Measurements from ENCODE around the gene BCAN. TPM values are rescaled to one million over a fixed set of nuclear protein-coding genes. Genes with fewer than 3 reads are reported as not detected.

BCAN gene
- total and polyA plus RNA-seq, 2 experiments from 2014 or later, result 2.3 to 5.5 TPM

- Mint-ChIP-seq H3K27ac (no peak overlapping the region), H3K4me3 (no peak overlapping the region), H3K9me3 (no peaks in the 10 kb centered on the region), H3K27me3 (ENCODE audit: insufficient read depth, low read depth, poor library complexity) (peaks cover 57% of the 10 kb centered on the region), H3K4me1 (peaks cover 36% of the 10 kb centered on the region), H3K36me3 (ENCODE audit: low read depth) (no peaks in the 10 kb centered on the region)
- Histone ChIP-seq H3K27me3 (ENCODE audit: insufficient read depth) (peaks cover 77% of the 10 kb centered on the region), H3K4me1 (ENCODE audit: insufficient read depth) (peaks cover 13% of the 10 kb centered on the region), H2AFZ (no peak overlapping the region), H4K20me1 (replicated peaks; ENCODE audit: insufficient read depth) (no peaks in the 10 kb centered on the region; the same call in 1 of the 2 replicates), H3K9me2 (ENCODE audit: insufficient read depth) (no peaks in the 10 kb centered on the region), H3F3A (replicated peaks; ENCODE audit: low read depth) (0 out of 2 replicates have a peak, but pooled peaks cover 12% of the 10 kb centered on the region), H3K36me3 (ENCODE audit: insufficient read depth) (no peaks in the 10 kb centered on the region), H3K4me3 (no peak overlapping the region), H3K27ac (ENCODE audit: low read depth) (no peak overlapping the region), H3K4me2 (no peak overlapping the region), H3K79me2 (replicated peaks; ENCODE audit: insufficient read depth) (no peaks in the 10 kb centered on the region)
- no peak for TF ChIP-seq JUNB (IDR thresholded peaks at IDR 0.05; ENCODE audit: unreplicated experiment)
- TF ChIP-seq, protein P1, sequence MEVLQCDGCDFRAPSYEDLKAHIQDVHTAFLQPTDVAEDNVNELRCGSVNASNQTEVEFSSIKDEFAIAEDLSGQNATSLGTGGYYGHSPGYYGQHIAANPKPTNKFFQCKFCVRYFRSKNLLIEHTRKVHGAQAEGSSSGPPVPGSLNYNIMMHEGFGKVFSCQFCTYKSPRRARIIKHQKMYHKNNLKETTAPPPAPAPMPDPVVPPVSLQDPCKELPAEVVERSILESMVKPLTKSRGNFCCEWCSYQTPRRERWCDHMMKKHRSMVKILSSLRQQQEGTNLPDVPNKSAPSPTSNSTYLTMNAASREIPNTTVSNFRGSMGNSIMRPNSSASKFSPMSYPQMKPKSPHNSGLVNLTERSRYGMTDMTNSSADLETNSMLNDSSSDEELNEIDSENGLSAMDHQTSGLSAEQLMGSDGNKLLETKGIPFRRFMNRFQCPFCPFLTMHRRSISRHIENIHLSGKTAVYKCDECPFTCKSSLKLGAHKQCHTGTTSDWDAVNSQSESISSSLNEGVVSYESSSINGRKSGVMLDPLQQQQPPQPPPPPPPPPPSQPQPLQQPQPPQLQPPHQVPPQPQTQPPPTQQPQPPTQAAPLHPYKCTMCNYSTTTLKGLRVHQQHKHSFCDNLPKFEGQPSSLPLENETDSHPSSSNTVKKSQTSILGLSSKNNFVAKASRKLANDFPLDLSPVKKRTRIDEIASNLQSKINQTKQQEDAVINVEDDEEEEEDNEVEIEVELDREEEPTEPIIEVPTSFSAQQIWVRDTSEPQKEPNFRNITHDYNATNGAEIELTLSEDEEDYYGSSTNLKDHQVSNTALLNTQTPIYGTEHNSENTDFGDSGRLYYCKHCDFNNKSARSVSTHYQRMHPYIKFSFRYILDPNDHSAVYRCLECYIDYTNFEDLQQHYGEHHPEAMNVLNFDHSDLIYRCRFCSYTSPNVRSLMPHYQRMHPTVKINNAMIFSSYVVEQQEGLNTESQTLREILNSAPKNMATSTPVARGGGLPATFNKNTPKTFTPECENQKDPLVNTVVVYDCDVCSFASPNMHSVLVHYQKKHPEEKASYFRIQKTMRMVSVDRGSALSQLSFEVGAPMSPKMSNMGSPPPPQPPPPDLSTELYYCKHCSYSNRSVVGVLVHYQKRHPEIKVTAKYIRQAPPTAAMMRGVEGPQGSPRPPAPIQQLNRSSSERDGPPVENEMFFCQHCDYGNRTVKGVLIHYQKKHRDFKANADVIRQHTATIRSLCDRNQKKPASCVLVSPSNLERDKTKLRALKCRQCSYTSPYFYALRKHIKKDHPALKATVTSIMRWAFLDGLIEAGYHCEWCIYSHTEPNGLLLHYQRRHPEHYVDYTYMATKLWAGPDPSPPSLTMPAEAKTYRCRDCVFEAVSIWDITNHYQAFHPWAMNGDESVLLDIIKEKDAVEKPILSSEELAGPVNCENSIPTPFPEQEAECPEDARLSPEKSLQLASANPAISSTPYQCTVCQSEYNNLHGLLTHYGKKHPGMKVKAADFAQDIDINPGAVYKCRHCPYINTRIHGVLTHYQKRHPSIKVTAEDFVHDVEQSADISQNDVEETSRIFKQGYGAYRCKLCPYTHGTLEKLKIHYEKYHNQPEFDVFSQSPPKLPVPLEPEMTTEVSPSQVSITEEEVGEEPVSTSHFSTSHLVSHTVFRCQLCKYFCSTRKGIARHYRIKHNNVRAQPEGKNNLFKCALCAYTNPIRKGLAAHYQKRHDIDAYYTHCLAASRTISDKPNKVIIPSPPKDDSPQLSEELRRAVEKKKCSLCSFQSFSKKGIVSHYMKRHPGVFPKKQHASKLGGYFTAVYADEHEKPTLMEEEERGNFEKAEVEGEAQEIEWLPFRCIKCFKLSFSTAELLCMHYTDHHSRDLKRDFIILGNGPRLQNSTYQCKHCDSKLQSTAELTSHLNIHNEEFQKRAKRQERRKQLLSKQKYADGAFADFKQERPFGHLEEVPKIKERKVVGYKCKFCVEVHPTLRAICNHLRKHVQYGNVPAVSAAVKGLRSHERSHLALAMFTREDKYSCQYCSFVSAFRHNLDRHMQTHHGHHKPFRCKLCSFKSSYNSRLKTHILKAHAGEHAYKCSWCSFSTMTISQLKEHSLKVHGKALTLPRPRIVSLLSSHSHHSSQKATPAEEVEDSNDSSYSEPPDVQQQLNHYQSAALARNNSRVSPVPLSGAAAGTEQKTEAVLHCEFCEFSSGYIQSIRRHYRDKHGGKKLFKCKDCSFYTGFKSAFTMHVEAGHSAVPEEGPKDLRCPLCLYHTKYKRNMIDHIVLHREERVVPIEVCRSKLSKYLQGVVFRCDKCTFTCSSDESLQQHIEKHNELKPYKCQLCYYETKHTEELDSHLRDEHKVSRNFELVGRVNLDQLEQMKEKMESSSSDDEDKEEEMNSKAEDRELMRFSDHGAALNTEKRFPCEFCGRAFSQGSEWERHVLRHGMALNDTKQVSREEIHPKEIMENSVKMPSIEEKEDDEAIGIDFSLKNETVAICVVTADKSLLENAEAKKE (CRISPR knock-in tag; IDR thresholded peaks at IDR 0.05), result no peak
- TF ChIP-seq ZNF114 (CRISPR knock-in tag; IDR thresholded peaks at IDR 0.05), result no peak
- TF ChIP-seq NANOG (IDR thresholded peaks at IDR 0.05; ENCODE audit: borderline replicate concordance), result no peak
- TF ChIP-seq CREB1 (CRISPR knock-in tag; IDR thresholded peaks at IDR 0.05; ENCODE audit: low read depth), result no peak
- TF ChIP-seq EZH2 (IDR thresholded peaks at IDR 0.05; ENCODE audit: low read depth, unreplicated experiment), result no peak
- no peak for TF ChIP-seq STAT1 (IDR thresholded peaks at IDR 0.05; ENCODE audit: unreplicated experiment)
- no peak for TF ChIP-seq EZH2phosphoT487 (IDR thresholded peaks at IDR 0.05; ENCODE audit: unreplicated experiment)
- no peak for TF ChIP-seq ZNF331 (CRISPR knock-in tag; IDR thresholded peaks at IDR 0.05; ENCODE audit: low read depth)
- TF ChIP-seq, protein P2, sequence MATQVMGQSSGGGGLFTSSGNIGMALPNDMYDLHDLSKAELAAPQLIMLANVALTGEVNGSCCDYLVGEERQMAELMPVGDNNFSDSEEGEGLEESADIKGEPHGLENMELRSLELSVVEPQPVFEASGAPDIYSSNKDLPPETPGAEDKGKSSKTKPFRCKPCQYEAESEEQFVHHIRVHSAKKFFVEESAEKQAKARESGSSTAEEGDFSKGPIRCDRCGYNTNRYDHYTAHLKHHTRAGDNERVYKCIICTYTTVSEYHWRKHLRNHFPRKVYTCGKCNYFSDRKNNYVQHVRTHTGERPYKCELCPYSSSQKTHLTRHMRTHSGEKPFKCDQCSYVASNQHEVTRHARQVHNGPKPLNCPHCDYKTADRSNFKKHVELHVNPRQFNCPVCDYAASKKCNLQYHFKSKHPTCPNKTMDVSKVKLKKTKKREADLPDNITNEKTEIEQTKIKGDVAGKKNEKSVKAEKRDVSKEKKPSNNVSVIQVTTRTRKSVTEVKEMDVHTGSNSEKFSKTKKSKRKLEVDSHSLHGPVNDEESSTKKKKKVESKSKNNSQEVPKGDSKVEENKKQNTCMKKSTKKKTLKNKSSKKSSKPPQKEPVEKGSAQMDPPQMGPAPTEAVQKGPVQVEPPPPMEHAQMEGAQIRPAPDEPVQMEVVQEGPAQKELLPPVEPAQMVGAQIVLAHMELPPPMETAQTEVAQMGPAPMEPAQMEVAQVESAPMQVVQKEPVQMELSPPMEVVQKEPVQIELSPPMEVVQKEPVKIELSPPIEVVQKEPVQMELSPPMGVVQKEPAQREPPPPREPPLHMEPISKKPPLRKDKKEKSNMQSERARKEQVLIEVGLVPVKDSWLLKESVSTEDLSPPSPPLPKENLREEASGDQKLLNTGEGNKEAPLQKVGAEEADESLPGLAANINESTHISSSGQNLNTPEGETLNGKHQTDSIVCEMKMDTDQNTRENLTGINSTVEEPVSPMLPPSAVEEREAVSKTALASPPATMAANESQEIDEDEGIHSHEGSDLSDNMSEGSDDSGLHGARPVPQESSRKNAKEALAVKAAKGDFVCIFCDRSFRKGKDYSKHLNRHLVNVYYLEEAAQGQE (IDR thresholded peaks at IDR 0.05; ENCODE audit: unreplicated experiment), result no peak
- no peak for TF ChIP-seq POLR2AphosphoS5 (IDR thresholded peaks at IDR 0.05; ENCODE audit: low read depth)
- TF ChIP-seq, protein P3, sequence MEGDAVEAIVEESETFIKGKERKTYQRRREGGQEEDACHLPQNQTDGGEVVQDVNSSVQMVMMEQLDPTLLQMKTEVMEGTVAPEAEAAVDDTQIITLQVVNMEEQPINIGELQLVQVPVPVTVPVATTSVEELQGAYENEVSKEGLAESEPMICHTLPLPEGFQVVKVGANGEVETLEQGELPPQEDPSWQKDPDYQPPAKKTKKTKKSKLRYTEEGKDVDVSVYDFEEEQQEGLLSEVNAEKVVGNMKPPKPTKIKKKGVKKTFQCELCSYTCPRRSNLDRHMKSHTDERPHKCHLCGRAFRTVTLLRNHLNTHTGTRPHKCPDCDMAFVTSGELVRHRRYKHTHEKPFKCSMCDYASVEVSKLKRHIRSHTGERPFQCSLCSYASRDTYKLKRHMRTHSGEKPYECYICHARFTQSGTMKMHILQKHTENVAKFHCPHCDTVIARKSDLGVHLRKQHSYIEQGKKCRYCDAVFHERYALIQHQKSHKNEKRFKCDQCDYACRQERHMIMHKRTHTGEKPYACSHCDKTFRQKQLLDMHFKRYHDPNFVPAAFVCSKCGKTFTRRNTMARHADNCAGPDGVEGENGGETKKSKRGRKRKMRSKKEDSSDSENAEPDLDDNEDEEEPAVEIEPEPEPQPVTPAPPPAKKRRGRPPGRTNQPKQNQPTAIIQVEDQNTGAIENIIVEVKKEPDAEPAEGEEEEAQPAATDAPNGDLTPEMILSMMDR (conservative IDR thresholded peaks at IDR 0.05; ENCODE audit: low read depth in 2 of 2), result no peak
- TF ChIP-seq, protein P4, sequence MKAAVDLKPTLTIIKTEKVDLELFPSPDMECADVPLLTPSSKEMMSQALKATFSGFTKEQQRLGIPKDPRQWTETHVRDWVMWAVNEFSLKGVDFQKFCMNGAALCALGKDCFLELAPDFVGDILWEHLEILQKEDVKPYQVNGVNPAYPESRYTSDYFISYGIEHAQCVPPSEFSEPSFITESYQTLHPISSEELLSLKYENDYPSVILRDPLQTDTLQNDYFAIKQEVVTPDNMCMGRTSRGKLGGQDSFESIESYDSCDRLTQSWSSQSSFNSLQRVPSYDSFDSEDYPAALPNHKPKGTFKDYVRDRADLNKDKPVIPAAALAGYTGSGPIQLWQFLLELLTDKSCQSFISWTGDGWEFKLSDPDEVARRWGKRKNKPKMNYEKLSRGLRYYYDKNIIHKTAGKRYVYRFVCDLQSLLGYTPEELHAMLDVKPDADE (IDR thresholded peaks at IDR 0.05), result no peak
- ATAC-seq (no peak), DNase-seq (ENCODE audit: low spot score) (no peak)
Measured at GRCh38 chr1:156639601-156640101, 2.3 kb upstream of the BCAN start.

Data from GM23338 (cell line).